ENCODE results near the gene MS4A3.

DNA sequence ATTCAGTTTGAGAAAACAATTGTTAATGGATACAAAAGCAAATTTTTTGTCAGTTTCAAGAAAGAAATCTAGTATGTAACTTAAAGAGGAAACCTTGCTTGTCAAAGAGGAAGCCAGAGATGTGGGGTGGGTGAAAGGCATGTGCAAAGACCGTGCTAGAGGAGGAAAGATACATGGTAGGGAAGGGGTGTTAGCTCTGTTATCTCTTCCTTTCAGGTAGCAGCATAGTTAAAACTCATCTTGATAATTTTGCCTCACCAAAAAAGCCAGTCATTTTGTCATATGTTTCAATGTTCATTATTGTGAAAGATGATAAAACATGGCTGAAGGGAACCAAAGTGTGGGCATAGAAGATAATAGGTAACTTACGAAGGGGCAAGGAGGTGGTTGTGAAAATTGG is 29.4 kb downstream of the MS4A3 start:
- TF ChIP-seq EZH2 (IDR thresholded peaks at IDR 0.05; ENCODE audit: insufficient read depth, poor library complexity, severe bottlenecking) (no peak), EZH2phosphoT487 (IDR thresholded peaks at IDR 0.05; ENCODE audit: insufficient read depth, low read depth) (no peak)

All from GM23248 (cell line).